GM23338 (cell line): ENCODE results near the gene AAR2. TPM values are rescaled to one million over a fixed set of nuclear protein-coding genes. Genes with fewer than 3 reads are reported as not detected.

ENCODE experiments used
- ATAC-seq: fragments of 200-7000 bp; cut with Tn5 transposase; 3 replicates; pipeline ENCODE4 v1.9.1; 2020
- DNase-seq: peaks from one replicate; pipeline ENCODE4 v3.0.0-alpha.2; 2015; ENCODE audit warnings: low spot score
- H2AFZ ChIP-seq: fragments of 200-600 bp; sonication (generic); 2 replicates; pipeline ENCODE4 v1.8.0; 2016; ENCODE audit warnings: antibody characterized with exemption, mild to moderate bottlenecking, moderate library complexity
- H3F3A ChIP-seq: fragments of 200-600 bp; sonication (generic); replicated peaks from 2 replicates; pipeline ENCODE4 v1.8.0; 2017; ENCODE audit warnings: antibody characterized with exemption, mixed run types, low read depth
- H3K27ac ChIP-seq: fragments of 200-600 bp; sonication (generic); 2 replicates; pipeline ENCODE4 v1.6.1; 2016; ENCODE audit warnings: low read depth
- H3K27me3 ChIP-seq: fragments of 200-600 bp; sonication (generic); 2 replicates; pipeline ENCODE4 v1.8.0; 2016; ENCODE audit warnings: mild to moderate bottlenecking, mixed run types, moderate library complexity; ENCODE audit not compliant: insufficient read depth
- H3K36me3 ChIP-seq: fragments of 200-600 bp; sonication (generic); 2 replicates; pipeline ENCODE4 v1.8.0; 2016; ENCODE audit warnings: mild to moderate bottlenecking; ENCODE audit not compliant: insufficient read depth
- H3K4me1 ChIP-seq: fragments of 200-600 bp; sonication (generic); 2 replicates; pipeline ENCODE4 v1.8.0; 2016; ENCODE audit warnings: mild to moderate bottlenecking, moderate library complexity; ENCODE audit not compliant: insufficient read depth
- H3K4me2 ChIP-seq: fragments of 200-600 bp; sonication (generic); 2 replicates; pipeline ENCODE4 v1.7.1; 2017; ENCODE audit warnings: mixed run types
- H3K4me3 ChIP-seq: fragments of 200-600 bp; sonication (generic); 2 replicates; pipeline ENCODE4 v1.6.1; 2016; ENCODE audit warnings: mixed run types
- H3K79me2 ChIP-seq: fragments of 200-600 bp; sonication (generic); replicated peaks from 2 replicates; pipeline ENCODE4 v1.8.0; 2017; ENCODE audit warnings: mild to moderate bottlenecking; ENCODE audit not compliant: insufficient read depth
- H3K9me2 ChIP-seq: fragments of 200-600 bp; sonication (generic); 2 replicates; pipeline ENCODE4 v1.8.0; 2017; ENCODE audit not compliant: insufficient read depth
- H4K20me1 ChIP-seq: fragments of 200-600 bp; sonication (generic); replicated peaks from 2 replicates; pipeline ENCODE4 v1.8.0; 2017; ENCODE audit warnings: mild to moderate bottlenecking; ENCODE audit not compliant: insufficient read depth
- H3K27ac Mint-ChIP-seq: 2 replicates; pipeline ENCODE4 v1.8.0; 2020; ENCODE audit warnings: inconsistent platforms, mild to moderate bottlenecking, moderate library complexity, mixed read lengths
- H3K27me3 Mint-ChIP-seq: 3 replicates; pipeline ENCODE4 v1.8.0; 2022; ENCODE audit warnings: low read depth, mild to moderate bottlenecking, moderate library complexity, mixed read lengths, inconsistent platforms; ENCODE audit not compliant: insufficient read depth, poor library complexity
- H3K36me3 Mint-ChIP-seq: 3 replicates; pipeline ENCODE4 v1.8.0; 2021; ENCODE audit warnings: low read depth, mild to moderate bottlenecking, inconsistent platforms, moderate library complexity, mixed read lengths
- H3K4me1 Mint-ChIP-seq: 3 replicates; pipeline ENCODE4 v1.8.0; 2020; ENCODE audit warnings: mild to moderate bottlenecking, inconsistent platforms, mixed read lengths
- H3K4me3 Mint-ChIP-seq: 3 replicates; pipeline ENCODE4 v1.8.0; 2021; ENCODE audit warnings: moderate library complexity, mild to moderate bottlenecking, inconsistent platforms, mixed read lengths
- H3K9me3 Mint-ChIP-seq: 3 replicates; pipeline ENCODE4 v1.8.0; 2020; ENCODE audit warnings: moderate library complexity, mild to moderate bottlenecking, inconsistent platforms, mixed read lengths
- CTCF ChIP-seq, 2 experiments: fragments of 200-600 bp in 1 of 2; sonication (generic) in 1 of 2; conservative IDR thresholded peaks; 2 replicates each; pipeline versions ENCODE4 v1.5.1 to v1.6.1; 2016 to 2017; ENCODE audit warnings: antibody characterized with exemption in 2 of 2, low read depth in 2 of 2, mild to moderate bottlenecking in 2 of 2, moderate library complexity in 1 of 2
- EZH2 ChIP-seq: fragments of 200-600 bp; sonication (generic); IDR thresholded peaks from one replicate; pipeline ENCODE4 v1.8.0; 2017; ENCODE audit warnings: antibody characterized with exemption, mild to moderate bottlenecking, low read depth; ENCODE audit not compliant: unreplicated experiment
- EZH2phosphoT487 ChIP-seq: fragments of 200-600 bp; sonication (generic); IDR thresholded peaks from one replicate; pipeline ENCODE4 v1.8.1; 2018; ENCODE audit warnings: antibody characterized with exemption; ENCODE audit not compliant: unreplicated experiment
- JUNB ChIP-seq: IDR thresholded peaks from one replicate; pipeline ENCODE4 v1.6.1; 2016; ENCODE audit warnings: antibody characterized with exemption; ENCODE audit not compliant: unreplicated experiment
- POLR2AphosphoS5 ChIP-seq: IDR thresholded peaks from 2 replicates; pipeline ENCODE4 v1.6.1; 2016; ENCODE audit warnings: antibody characterized with exemption, low read depth
- REST ChIP-seq: IDR thresholded peaks from one replicate; pipeline ENCODE4 v1.6.1; 2018; ENCODE audit warnings: antibody characterized with exemption; ENCODE audit not compliant: unreplicated experiment
- STAT1 ChIP-seq: IDR thresholded peaks from one replicate; pipeline ENCODE4 v1.6.1; 2016; ENCODE audit warnings: antibody characterized with exemption; ENCODE audit not compliant: unreplicated experiment
- ZNF114 ChIP-seq: fragments of 250-450 bp; sonication (Bioruptor Pico); IDR thresholded peaks from 2 replicates; pipeline ENCODE4 v1.5.0; 2020; ENCODE audit warnings: mild to moderate bottlenecking, moderate library complexity
- ZNF331 ChIP-seq: fragments of 250-450 bp; sonication (Bioruptor Pico); IDR thresholded peaks from 2 replicates; pipeline ENCODE4 v1.5.0; 2020; ENCODE audit warnings: low read depth, mild to moderate bottlenecking, moderate library complexity
- ZNF462 ChIP-seq: fragments of 250-450 bp; sonication (Bioruptor Pico); IDR thresholded peaks from 2 replicates; pipeline ENCODE4 v1.5.0; 2020; ENCODE audit warnings: mild to moderate bottlenecking, moderate library complexity
- polyA plus RNA-seq: library from polyadenylated mRNA; unstranded; fragments of >200 nt; fragmentation: Nextera tagmentation; extraction: Ambion mirVana; gene quantifications from 2 replicates; pipeline ENCODE4 v1.2.1, GENCODE V29; 2016
- total RNA-seq: library from RNA; depleted of rRNA; stranded (reverse); fragments of >200 nt; shearing (Covaris generic); gene quantifications from 2 replicates; pipeline ENCODE4 v1.2.3, GENCODE V29; 2014

Gene AAR2
- total and polyA plus RNA-seq, 2 experiments from 2014 or later: 15.8 to 32.6 TPM

GRCh38 chr20:36284751-36285150 is 48.5 kb downstream of the AAR2 start:
- no peak for TF ChIP-seq EZH2phosphoT487
- no peak for TF ChIP-seq CTCF (conservative IDR thresholded peaks at IDR 0.05; ENCODE audit: low read depth in 2 of 2)
- no peak for TF ChIP-seq JUNB
- no peak for TF ChIP-seq POLR2AphosphoS5
- no peak for TF ChIP-seq EZH2
- TF ChIP-seq STAT1: no peak
- no peak for TF ChIP-seq ZNF462 (CRISPR knock-in tag)
- no peak for TF ChIP-seq ZNF331 (CRISPR knock-in tag)
- no peak for TF ChIP-seq ZNF114 (CRISPR knock-in tag)
- TF ChIP-seq REST: no peak
- Histone ChIP-seq H3K4me3 (no peak overlapping the region), H3K36me3 (no peaks in the 10 kb centered on the region), H3K9me2 (no peaks in the 10 kb centered on the region), H3K27ac (no peak overlapping the region), H3K27me3 (no peaks in the 10 kb centered on the region), H2AFZ (no peak overlapping the region), H3F3A (no peaks in the 10 kb centered on the region), H4K20me1 (no peaks in the 10 kb centered on the region), H3K79me2 (no peaks in the 10 kb centered on the region), H3K4me2 (no peak overlapping the region), H3K4me1 (no peaks in the 10 kb centered on the region)
- DNase-seq: no peak
- no peak overlapping the region for H3K4me3 Mint-ChIP-seq
- no peak for ATAC-seq
- no peaks in the 10 kb centered on the region for H3K4me1 Mint-ChIP-seq
- no peak overlapping the region for H3K27ac Mint-ChIP-seq
- no peaks in the 10 kb centered on the region for H3K36me3 Mint-ChIP-seq
- H3K27me3 Mint-ChIP-seq: no peaks in the 10 kb centered on the region
- H3K9me3 Mint-ChIP-seq: 0 out of 3 replicates have a peak, but pooled peaks cover 3% of the 10 kb centered on the region
